Heart left ventricle (tissue), 16 donors: ENCODE measurements around the gene LPIN2. TPM values are rescaled to one million over a fixed set of nuclear protein-coding genes. Genes with fewer than 3 reads are reported as not detected.

Experiments
- ATAC-seq, 4 donors: fragments of 200-7000 bp; cut with Tn5 transposase; one replicate each; pipeline ENCODE4 v1.9.1; 2020 to 2022; ENCODE audit warnings: moderate library complexity in 4 of 4, mild to moderate bottlenecking in 3 of 4, moderate number of reproducible peaks in 1 of 4
- DNase-seq, 5 donors: peaks; one replicate each; pipeline ENCODE4 v3.0.0-alpha.2; 2020
- H3K27ac ChIP-seq, 12 donors: fragments of 200-600 bp; sonication (generic) in 4 of 12; one replicate each; pipeline versions ENCODE4 v1.5.0 to v1.8.0; 2016 to 2022; ENCODE audit warnings: mild to moderate bottlenecking in 2 of 12
- H3K27me3 ChIP-seq, 9 donors: fragments of 200-600 bp; sonication (generic) in 2 of 9; one replicate each; pipeline versions ENCODE4 v1.5.1 to v1.8.0; 2016 to 2022; ENCODE audit warnings: mild to moderate bottlenecking in 3 of 9
- H3K36me3 ChIP-seq, 9 donors: fragments of 200-600 bp; sonication (generic) in 2 of 9; one replicate each; pipeline versions ENCODE4 v1.5.0 to v1.8.0; 2018 to 2022; ENCODE audit warnings: mild to moderate bottlenecking in 2 of 9
- H3K4me1 ChIP-seq, 12 donors: fragments of 200-600 bp; sonication (generic) in 4 of 12; one replicate each; pipeline versions ENCODE4 v1.5.0 to v1.8.0; 2016 to 2022; ENCODE audit warnings: mild to moderate bottlenecking in 3 of 12
- H3K4me3 ChIP-seq, 12 donors: fragments of 200-600 bp; sonication (generic) in 4 of 12; one replicate each; pipeline versions ENCODE4 v1.5.0 to v1.8.0; 2017 to 2022; ENCODE audit warnings: mild to moderate bottlenecking in 9 of 12, moderate library complexity in 4 of 12
- H3K9me3 ChIP-seq, 12 donors: fragments of 200-600 bp; sonication (generic) in 4 of 12; one replicate each; pipeline versions ENCODE4 v1.5.0 to v1.8.0; 2016 to 2022; ENCODE audit warnings: mild to moderate bottlenecking in 1 of 12
- POLR2A ChIP-seq, 2 donors: fragments of 450-650 bp; IDR thresholded peaks; one replicate each; pipeline ENCODE4 v1.6.1; 2017; ENCODE audit warnings: antibody characterized with exemption in 2 of 2, mild to moderate bottlenecking in 2 of 2, moderate library complexity in 2 of 2
- WGBS, 4 donors: extraction: QIAGEN DNeasy Blood & Tissue Kit in 2 of 4; methylation state at CpG; one replicate each; pipeline versions ENCODE4 v1.1.5 to v1.1.7; 2013 to 2018; 5-methylcytosine and 5-hydroxymethylcytosine counted together
- intact Hi-C, 10 donors: fragments of 100-400 bp; cut with DNase I; formaldehyde crosslinking; loops; one replicate each; pipeline versions ENCODE4 v1.11.1 to v1.14.2; 2022
- polyA plus RNA-seq, 2 donors: library from polyadenylated mRNA; stranded (reverse); fragments of 200-250 nt; gene quantifications; one replicate each; pipeline ENCODE4 v1.2.3, GENCODE V29; 2013
- total RNA-seq, 9 donors: library from RNA; depleted of rRNA in 2 of 9; stranded (reverse); fragments of >200 nt in 2 of 9; fragmentation: NEBNext Ultra II Directional in 3 of 9; extraction: Animal tissue kit (Norgen Biotek cat#: 25700) in 3 of 9; gene quantifications; one replicate each; pipeline versions ENCODE4 v1.1.0 to v1.2.4, GENCODE V29; 2016 to 2023
- TF ChIP-seq, protein P1 (sequence below), 12 donors: fragments of 200-600 bp; sonication (generic) in 4 of 12; IDR thresholded peaks; one replicate each; pipeline versions ENCODE4 v1.5.0 to v1.8.0; 2018 to 2022; ENCODE audit warnings: antibody characterized with exemption in 12 of 12, mild to moderate bottlenecking in 5 of 12
- donor health status: ischemic (EF 13 %, LVEDD 7.1; RV severe dilation, severe dysfunction).
- donor health status: healthy with polysubstance abuse.
- donor health status: DM: no; HTN: yes; CAD: no.
- donor health status: DM: no; HTN: no; CAD: no.
- donor health status: ischemic (EF 25% LVEDD 6.9; RV normal size, moderate dysfunction).
- donor health status: ischemic (EF 25% LVEDD 5.7; RV mildly dilated, moderate dysfunction).
- donor health status: healthy.
- donor health status: DM: yes; HTN: yes; CAD: no.
- donor health status: ischemic (EF 35%, LVEDD 5.7; RV mildly dilated, moderate dysfunction).
- donor health status: nonischemic (EF 11% LVEDD 7.7; RV severe dilation, severe dysfunction).
- donor health status: DM: yes; HTN: yes; CAD: no.
- donor health status: PGD.
- donor health status: ischemic (EF 29% LVEDD 5.4; RV normal size, mild dysfunction).
- donor health status: nonischemic (EF 23%, LVEDD 6.1; RV moderate dilation, normal function).

LPIN2 gene
- total and polyA plus RNA-seq, 11 donors = 1.9 to 21.6 (median 10.9) TPM

DNA sequence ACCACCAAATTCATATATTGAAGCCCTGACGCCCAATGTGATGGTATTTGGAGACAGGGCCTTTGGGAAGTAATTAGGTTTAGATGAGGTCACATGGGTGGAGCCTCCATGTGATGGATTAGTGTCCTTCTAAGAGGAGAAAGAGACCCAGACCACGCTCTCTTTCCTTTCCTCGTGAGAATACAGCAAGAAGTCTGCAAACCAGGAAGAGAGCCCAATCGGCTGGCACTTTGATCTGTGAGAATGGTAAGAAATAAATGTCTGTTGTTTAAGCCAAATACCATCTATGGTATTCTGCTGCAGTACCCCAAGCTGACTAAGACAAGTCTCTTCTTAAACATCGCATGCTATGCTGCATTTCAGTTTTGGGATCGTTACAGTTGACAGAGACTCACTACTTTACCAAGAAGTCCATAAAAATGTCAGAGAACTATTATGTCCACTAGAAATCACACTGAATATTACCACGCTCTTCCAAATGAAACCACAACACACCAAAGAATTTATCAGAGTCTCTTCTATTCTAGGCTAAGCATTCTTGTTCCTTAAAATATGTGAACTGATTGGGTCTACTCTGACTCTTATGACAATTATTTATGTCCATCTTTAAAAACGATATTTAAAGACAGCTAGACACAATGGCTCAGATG, 48.5 kb downstream of the LPIN2 start:
- 87 to 93% (median 90%) methylated on average over 8 of the region's 8 CpGs for WGBS, 4 donors
- intact Hi-C loops = loop anchor here in 1 of 10 donors (10.0 kb wide), 1 partner anchor 280 kb away; the partner anchor contains the start of gene MYL12A

More for the DNA sequence above, 48.5 kb downstream of the LPIN2 start:
- no peaks in the 10 kb centered on the region for H3K9me3 ChIP-seq
- no peak for DNase-seq
- H3K36me3 ChIP-seq = no peaks in the 10 kb centered on the region
- H3K4me3 ChIP-seq = no peak overlapping the region
- H3K27ac ChIP-seq = peak overlapping the region in 1 of 12 donors; percentile 34
- no peaks in the 10 kb centered on the region for H3K27me3 ChIP-seq
- TF ChIP-seq, protein P1, sequence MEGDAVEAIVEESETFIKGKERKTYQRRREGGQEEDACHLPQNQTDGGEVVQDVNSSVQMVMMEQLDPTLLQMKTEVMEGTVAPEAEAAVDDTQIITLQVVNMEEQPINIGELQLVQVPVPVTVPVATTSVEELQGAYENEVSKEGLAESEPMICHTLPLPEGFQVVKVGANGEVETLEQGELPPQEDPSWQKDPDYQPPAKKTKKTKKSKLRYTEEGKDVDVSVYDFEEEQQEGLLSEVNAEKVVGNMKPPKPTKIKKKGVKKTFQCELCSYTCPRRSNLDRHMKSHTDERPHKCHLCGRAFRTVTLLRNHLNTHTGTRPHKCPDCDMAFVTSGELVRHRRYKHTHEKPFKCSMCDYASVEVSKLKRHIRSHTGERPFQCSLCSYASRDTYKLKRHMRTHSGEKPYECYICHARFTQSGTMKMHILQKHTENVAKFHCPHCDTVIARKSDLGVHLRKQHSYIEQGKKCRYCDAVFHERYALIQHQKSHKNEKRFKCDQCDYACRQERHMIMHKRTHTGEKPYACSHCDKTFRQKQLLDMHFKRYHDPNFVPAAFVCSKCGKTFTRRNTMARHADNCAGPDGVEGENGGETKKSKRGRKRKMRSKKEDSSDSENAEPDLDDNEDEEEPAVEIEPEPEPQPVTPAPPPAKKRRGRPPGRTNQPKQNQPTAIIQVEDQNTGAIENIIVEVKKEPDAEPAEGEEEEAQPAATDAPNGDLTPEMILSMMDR (IDR thresholded peaks at IDR 0.05) = no peak
- TF ChIP-seq POLR2A (IDR thresholded peaks at IDR 0.05) = no peak
- ATAC-seq = no peak
- peaks cover 5 to 96% (median 27%) of the 10 kb centered on the region in 12 donors for H3K4me1 ChIP-seq

Other genes with a start within 250 kb of the LPIN2 start
- gene EMILIN2, start 166.1 kb downstream of the LPIN2 start, total RNA-seq = 10 to 100 TPM; 17.8 to 71.3 (median 22.6) TPM
- gene EMILIN2, start 166.1 kb downstream of the LPIN2 start, polyA plus RNA-seq = 10 to 100 TPM; 14.4 to 38.2 TPM
- 1,000 to 10,000 TPM in 4 of 9 donors, 100 to 1,000 TPM in 5; 393 to 1,344 (median 852) TPM for gene MYOM1, start 206.8 kb upstream of the LPIN2 start, total RNA-seq
- 100 to 1,000 TPM; 112 to 262 TPM for gene MYOM1, start 206.8 kb upstream of the LPIN2 start, polyA plus RNA-seq
- 1,000 to 10,000 TPM; 1,642 to 7,537 (median 4,549) TPM for gene MYL12A, start 234.7 kb upstream of the LPIN2 start, total RNA-seq
- gene MYL12A, start 234.7 kb upstream of the LPIN2 start, polyA plus RNA-seq = 1,000 to 10,000 TPM; 2,104 to 2,994 TPM
- gene MYL12B, start 249.0 kb upstream of the LPIN2 start, total RNA-seq = 100 to 1,000 TPM; 185 to 292 (median 210) TPM
- 100 to 1,000 TPM; 317 to 462 TPM for gene MYL12B, start 249.0 kb upstream of the LPIN2 start, polyA plus RNA-seq